Measurements from ENCODE around the gene PARD3.
A peak's percentile ranks its signal among the peaks of the same experiment; 100 is the strongest.
"Not testable (repeated sequence)": the region's sequence is repeated elsewhere in the genome, so short reads cannot be mapped to it uniquely, and the experiment has no call there.

PARD3 gene

GRCh38 chr10:34382626-34383025 lies 432.5 kb downstream of the PARD3 start:
- no peak for DNase-seq (ENCODE audit: low read depth)

- no peak for DNase-seq (ENCODE audit: low read depth)
Observed at GRCh38 chr10:34380856-34381255, 434.2 kb downstream of the PARD3 start.

GRCh38 chr10:34378297-34378696 lies 436.8 kb downstream of the PARD3 start:
- no peak for DNase-seq (ENCODE audit: low read depth)

- no peak for DNase-seq (ENCODE audit: low read depth)
Observed at GRCh38 chr10:34377833-34378232, 437.3 kb downstream of the PARD3 start.

GRCh38 chr10:34374356-34375045 lies 440.6 kb downstream of the PARD3 start:
- DNase-seq (ENCODE audit: low read depth): no peak

- DNase-seq (ENCODE audit: low read depth): no peak
Observed at GRCh38 chr10:34373211-34373610, 441.9 kb downstream of the PARD3 start.

- no peak for DNase-seq (ENCODE audit: low read depth)
Observed at GRCh38 chr10:34372509-34372908, 442.6 kb downstream of the PARD3 start.

GRCh38 chr10:34370126-34370525 lies 445.0 kb downstream of the PARD3 start:
- DNase-seq (ENCODE audit: low read depth): no peak

GRCh38 chr10:34369120-34369519 lies 446.0 kb downstream of the PARD3 start:
- no peak for DNase-seq (ENCODE audit: low read depth)

GRCh38 chr10:34364253-34365037 lies 450.7 kb downstream of the PARD3 start:
- DNase-seq (ENCODE audit: low read depth): no peak

- DNase-seq (ENCODE audit: low read depth): no peak
Observed at GRCh38 chr10:34360984-34361383, 454.1 kb downstream of the PARD3 start.

GRCh38 chr10:34359435-34359813 lies 455.7 kb downstream of the PARD3 start:
- no peak for DNase-seq (ENCODE audit: low read depth)

GRCh38 chr10:34358729-34359434 lies 456.2 kb downstream of the PARD3 start:
- DNase-seq (ENCODE audit: low read depth): no peak

- DNase-seq (ENCODE audit: low read depth): no peak
Observed at GRCh38 chr10:34356463-34356862, 458.6 kb downstream of the PARD3 start.

- not testable (repeated sequence) for DNase-seq (ENCODE audit: low read depth)
Observed at GRCh38 chr10:34353530-34353929, 461.6 kb downstream of the PARD3 start.

- DNase-seq (ENCODE audit: low read depth): not testable (repeated sequence)
Observed at GRCh38 chr10:34352599-34353204, 462.4 kb downstream of the PARD3 start.

- DNase-seq (ENCODE audit: low read depth): no peak
Observed at GRCh38 chr10:34351161-34351560, 463.9 kb downstream of the PARD3 start.

- no peak for DNase-seq (ENCODE audit: low read depth)
Observed at GRCh38 chr10:34348917-34349485, 466.1 kb downstream of the PARD3 start.

- DNase-seq (ENCODE audit: low read depth): no peak
Observed at GRCh38 chr10:34348021-34348420, 467.1 kb downstream of the PARD3 start.

- DNase-seq (ENCODE audit: low read depth): no peak
Observed at GRCh38 chr10:34347131-34347530, 468.0 kb downstream of the PARD3 start.

GRCh38 chr10:34346516-34347100 lies 468.5 kb downstream of the PARD3 start:
- DNase-seq (ENCODE audit: low read depth): peak; percentile 10

GRCh38 chr10:34345383-34345782 lies 469.7 kb downstream of the PARD3 start:
- DNase-seq (ENCODE audit: low read depth): no peak
